Superior temporal gyrus (tissue), 1 donor: ENCODE data around the gene ASPN.
"Not testable (repeated sequence)": the region's sequence is repeated elsewhere in the genome, so short reads cannot be mapped to it uniquely, and the experiment has no call there.

Experiments used
- DNase-seq: peaks from one replicate; pipeline ENCODE4 v3.0.0-alpha.2; 2016; ENCODE audit errors: extremely low spot score

Gene ASPN

DNA sequence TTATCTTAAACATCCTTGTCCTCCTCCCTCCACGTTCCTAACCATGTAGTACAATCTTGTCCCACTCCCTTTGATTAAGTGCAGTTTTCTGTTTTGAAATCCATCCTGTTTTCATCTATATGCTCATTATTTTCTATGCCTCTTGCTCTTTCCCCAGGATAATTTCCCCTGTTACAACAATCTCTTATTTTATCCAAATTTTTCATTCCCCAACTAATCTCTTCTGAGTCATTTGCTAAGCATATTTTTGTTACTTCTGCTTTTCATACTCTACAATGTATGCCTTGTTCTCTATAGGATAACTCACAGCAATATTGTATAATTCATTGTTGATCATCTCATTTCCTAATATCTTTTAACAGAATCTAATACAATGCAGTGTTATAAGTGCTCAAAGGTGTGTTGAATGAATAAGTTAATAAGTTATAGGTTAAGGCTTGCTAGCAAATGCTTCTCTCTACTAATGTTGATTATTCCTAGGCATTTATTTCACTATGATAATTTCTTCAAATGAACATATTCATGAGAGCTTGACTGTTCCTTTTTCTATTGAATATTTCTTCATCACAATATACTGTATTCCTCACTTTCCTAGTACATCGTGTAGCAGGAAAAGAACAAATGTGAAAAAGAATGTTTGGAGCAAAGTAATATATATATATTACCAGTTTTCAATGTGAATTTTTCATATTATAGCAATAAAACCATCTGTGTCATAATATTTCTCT, 59.5 kb downstream of the ASPN start:
- no peak for DNase-seq

DNA sequence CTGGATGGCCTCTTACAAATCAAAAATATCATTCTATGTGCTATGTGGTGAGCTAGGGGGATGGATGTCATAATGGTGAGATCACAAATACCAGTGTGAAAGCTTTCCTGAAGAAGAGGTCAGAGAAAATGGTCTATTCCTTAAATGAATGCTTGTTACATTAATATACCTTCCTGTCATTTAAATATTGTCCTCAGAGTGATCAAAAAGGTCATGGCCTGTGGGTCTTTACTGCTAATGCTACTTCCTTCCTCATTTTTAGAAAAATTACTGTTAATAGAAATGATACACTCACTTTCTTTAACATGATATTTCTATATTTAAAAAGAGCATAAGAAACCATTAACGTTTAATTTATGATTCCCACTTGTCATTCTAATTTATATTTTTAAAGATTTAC, 67.7 kb downstream of the ASPN start:
- DNase-seq: no peak

DNA sequence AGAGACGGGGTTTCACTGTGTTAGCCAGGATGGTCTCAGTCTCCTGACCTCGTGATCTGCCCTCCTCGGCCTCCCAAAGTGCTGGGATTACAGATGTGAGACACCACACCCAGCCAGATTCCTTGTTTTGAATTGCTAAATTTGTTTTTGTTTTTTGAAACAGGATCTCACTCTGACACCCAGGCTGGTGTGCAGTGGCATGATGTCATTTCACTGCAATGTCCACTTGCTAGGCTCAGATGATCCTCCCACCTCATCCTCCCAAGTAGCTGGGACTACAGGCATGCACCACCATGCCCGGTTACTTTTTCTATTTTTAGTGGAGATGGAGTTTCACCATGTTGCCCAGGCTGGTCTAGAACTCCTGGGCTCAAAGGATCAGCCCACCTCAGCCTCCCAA, 71.1 kb downstream of the ASPN start:
- DNase-seq: not testable (repeated sequence)

DNA sequence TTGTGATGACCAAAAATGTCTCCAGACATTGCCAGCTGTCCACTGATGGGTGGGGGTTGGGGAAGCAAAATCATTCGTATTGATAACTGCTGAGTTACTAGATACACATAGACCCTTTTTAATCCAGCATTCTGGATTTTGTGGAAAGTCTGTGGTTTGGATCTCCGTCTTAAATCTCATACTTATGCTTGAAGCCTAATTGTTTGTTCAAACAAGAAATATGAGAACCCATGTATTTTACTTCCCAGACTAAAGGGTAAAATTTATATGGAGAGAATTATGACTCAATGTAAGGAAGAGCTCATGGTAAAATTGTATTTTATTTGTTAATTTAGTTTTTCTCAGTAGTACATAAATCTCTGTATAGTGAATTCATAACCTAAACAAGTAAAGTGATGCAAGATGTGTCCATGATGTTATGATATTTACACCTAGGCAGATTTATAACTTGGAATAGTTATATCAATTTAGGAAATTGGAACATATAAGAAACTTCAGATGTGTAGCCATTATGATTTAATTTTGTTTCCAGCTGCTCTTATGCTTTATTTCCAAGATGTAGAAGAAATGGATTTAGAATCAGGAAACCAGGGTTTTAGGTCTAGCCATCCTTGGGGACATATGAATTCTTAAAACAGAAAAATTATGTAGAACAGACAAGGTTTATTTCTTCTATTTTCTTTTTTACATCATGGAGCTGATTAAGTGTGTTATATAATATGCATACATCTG, 73.4 kb downstream of the ASPN start:
- no peak for DNase-seq

DNA sequence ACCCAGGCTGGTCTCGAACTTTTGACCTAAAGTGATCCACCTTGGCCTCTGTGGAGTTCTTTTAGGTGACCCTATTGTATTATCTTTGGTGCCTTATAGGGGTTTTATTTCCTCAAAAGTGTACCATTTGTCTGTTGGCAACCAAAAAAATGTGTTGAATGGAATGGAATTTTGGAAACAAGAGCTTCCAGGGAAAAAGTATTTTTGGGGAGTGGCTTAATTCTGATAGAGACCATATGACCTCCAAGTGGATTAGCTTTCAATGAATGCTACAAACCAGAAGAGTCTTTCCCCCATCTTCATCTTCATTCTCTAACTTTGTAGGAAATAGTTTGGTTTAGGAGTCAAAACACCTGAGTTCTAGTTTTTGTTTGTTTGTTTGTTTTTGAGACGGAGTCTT, 74.5 kb downstream of the ASPN start:
- DNase-seq: no peak

DNA sequence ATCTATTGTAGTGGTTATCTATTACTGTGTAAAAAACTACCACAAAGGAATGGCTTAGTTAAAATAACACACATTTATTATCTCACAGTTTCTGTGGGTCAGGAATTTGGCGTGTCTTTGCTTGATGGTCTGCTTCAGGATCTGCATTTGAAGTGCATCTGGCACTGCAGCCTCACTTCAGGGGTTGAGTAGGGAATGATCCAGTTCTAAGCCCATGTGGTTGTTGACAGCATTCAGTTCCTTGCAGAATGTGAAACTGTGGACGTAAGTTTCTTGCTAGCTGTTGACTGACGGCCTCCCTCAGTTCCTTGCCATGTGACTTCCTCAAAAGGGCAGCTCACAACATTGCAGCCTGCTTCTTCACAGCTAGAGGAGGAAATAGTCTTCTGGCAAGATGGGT, 75.8 kb downstream of the ASPN start:
- DNase-seq: no peak
